ENCODE data around the gene APBA2.

The APBA2 gene

GRCh38 chr15:28911310-28911931 lies 25.6 kb downstream of the APBA2 start:
- no peak for ATAC-seq (replicated peaks)
- H3K27ac Mint-ChIP-seq: no peak overlapping the region

GRCh38 chr15:28912422-28912821 lies 26.6 kb downstream of the APBA2 start:
- Mint-ChIP-seq H3K4me1 (no peaks in the 10 kb centered on the region), H3K4me3 (no peak overlapping the region), H3K9me3 (no peaks in the 10 kb centered on the region), H3K27me3 (peaks cover 0 to 4% of the 10 kb centered on the region in 2 donors), H3K27ac (no peak overlapping the region), H3K36me3 (no peaks in the 10 kb centered on the region)
- ATAC-seq (replicated peaks) (no peak), DNase-seq (no peak)

More at GRCh38 chr15:28911310-28911931, 25.6 kb downstream of the APBA2 start:
- H3K36me3 Mint-ChIP-seq: no peaks in the 10 kb centered on the region
- no peak for DNase-seq
- no peaks in the 10 kb centered on the region for H3K4me1 Mint-ChIP-seq
- H3K9me3 Mint-ChIP-seq: no peaks in the 10 kb centered on the region
- H3K4me3 Mint-ChIP-seq: no peak overlapping the region
- H3K27me3 Mint-ChIP-seq: peaks cover 4 to 5% of the 10 kb centered on the region in 2 donors

GRCh38 chr15:28913171-28913765 lies 27.5 kb downstream of the APBA2 start:
- no peak for ATAC-seq (replicated peaks)
- Mint-ChIP-seq H3K9me3 (no peaks in the 10 kb centered on the region), H3K4me1 (no peaks in the 10 kb centered on the region), H3K36me3 (no peaks in the 10 kb centered on the region), H3K27me3 (peaks cover 0 to 4% of the 10 kb centered on the region in 2 donors), H3K4me3 (no peak overlapping the region), H3K27ac (no peak overlapping the region)
- DNase-seq: no peak

- H3K36me3 Mint-ChIP-seq: no peaks in the 10 kb centered on the region
- H3K27me3 Mint-ChIP-seq: peaks cover 0 to 4% of the 10 kb centered on the region in 2 donors
- no peak for ATAC-seq (replicated peaks)
- no peaks in the 10 kb centered on the region for H3K9me3 Mint-ChIP-seq
- DNase-seq: no peak
- no peak overlapping the region for H3K4me3 Mint-ChIP-seq
- H3K4me1 Mint-ChIP-seq: no peaks in the 10 kb centered on the region
- H3K27ac Mint-ChIP-seq: no peak overlapping the region
These were observed 28.3 kb downstream of the APBA2 start for GRCh38 chr15:28914046-28914445.

GRCh38 chr15:28914483-28915023 lies 28.8 kb downstream of the APBA2 start:
- Mint-ChIP-seq H3K4me1 (no peaks in the 10 kb centered on the region), H3K9me3 (no peaks in the 10 kb centered on the region)
- ATAC-seq (replicated peaks): no peak

GRCh38 chr15:28915041-28915810 lies 29.5 kb downstream of the APBA2 start:
- Mint-ChIP-seq H3K27ac (no peak overlapping the region), H3K36me3 (no peaks in the 10 kb centered on the region), H3K4me3 (no peak overlapping the region), H3K27me3 (peaks cover 0 to 6% of the 10 kb centered on the region in 2 donors), H3K4me1 (no peaks in the 10 kb centered on the region), H3K9me3 (no peaks in the 10 kb centered on the region)
- DNase-seq (no peak), ATAC-seq (replicated peaks) (no peak)

More at GRCh38 chr15:28914483-28915023, 28.8 kb downstream of the APBA2 start:
- DNase-seq: no peak
- H3K4me3 Mint-ChIP-seq: no peak overlapping the region
- H3K27ac Mint-ChIP-seq: no peak overlapping the region
- H3K36me3 Mint-ChIP-seq: no peaks in the 10 kb centered on the region
- H3K27me3 Mint-ChIP-seq: no peaks in the 10 kb centered on the region

- no peak overlapping the region for H3K4me3 Mint-ChIP-seq
- H3K4me1 Mint-ChIP-seq: no peaks in the 10 kb centered on the region
- no peak for DNase-seq
- no peaks in the 10 kb centered on the region for H3K36me3 Mint-ChIP-seq
- H3K27me3 Mint-ChIP-seq: peaks cover 0 to 7% of the 10 kb centered on the region in 2 donors
- H3K9me3 Mint-ChIP-seq: no peaks in the 10 kb centered on the region
- H3K27ac Mint-ChIP-seq: no peak overlapping the region
- no peak for ATAC-seq (replicated peaks)
These were observed 30.2 kb downstream of the APBA2 start for GRCh38 chr15:28915935-28916334.

- H3K4me1 Mint-ChIP-seq: no peaks in the 10 kb centered on the region
- H3K27me3 Mint-ChIP-seq: peaks cover 0 to 7% of the 10 kb centered on the region in 2 donors
- no peak overlapping the region for H3K4me3 Mint-ChIP-seq
- no peaks in the 10 kb centered on the region for H3K36me3 Mint-ChIP-seq
- no peak for ATAC-seq (replicated peaks)
- no peak for DNase-seq
- no peaks in the 10 kb centered on the region for H3K9me3 Mint-ChIP-seq
- no peak overlapping the region for H3K27ac Mint-ChIP-seq
These were observed 32.0 kb downstream of the APBA2 start for GRCh38 chr15:28917791-28918140.

- ATAC-seq (replicated peaks) (no peak), DNase-seq (no peak)
- Mint-ChIP-seq H3K36me3 (no peaks in the 10 kb centered on the region), H3K27ac (no peak overlapping the region), H3K9me3 (no peaks in the 10 kb centered on the region), H3K4me3 (no peak overlapping the region), H3K27me3 (peaks cover 0 to 7% of the 10 kb centered on the region in 2 donors), H3K4me1 (no peaks in the 10 kb centered on the region)
These were observed 32.6 kb downstream of the APBA2 start for GRCh38 chr15:28918141-28918983.

- DNase-seq (no peak), ATAC-seq (replicated peaks) (no peak)
- H3K27me3 Mint-ChIP-seq: peaks cover 0 to 7% of the 10 kb centered on the region in 2 donors
- H3K4me1 Mint-ChIP-seq: no peaks in the 10 kb centered on the region
- no peaks in the 10 kb centered on the region for H3K36me3 Mint-ChIP-seq
- H3K9me3 Mint-ChIP-seq: no peaks in the 10 kb centered on the region
- no peak overlapping the region for H3K4me3 Mint-ChIP-seq
- H3K27ac Mint-ChIP-seq: no peak overlapping the region
These were observed 33.4 kb downstream of the APBA2 start for GRCh38 chr15:28919201-28919635.

- ATAC-seq (replicated peaks) (no peak), DNase-seq (no peak)
- Mint-ChIP-seq H3K4me1 (no peaks in the 10 kb centered on the region), H3K36me3 (no peaks in the 10 kb centered on the region), H3K9me3 (no peaks in the 10 kb centered on the region), H3K27ac (no peak overlapping the region), H3K27me3 (peaks cover 0 to 7% of the 10 kb centered on the region in 2 donors), H3K4me3 (no peak overlapping the region)
These were observed 34.2 kb downstream of the APBA2 start for GRCh38 chr15:28919679-28920655.

GRCh38 chr15:28920781-28921331 lies 35.1 kb downstream of the APBA2 start:
- ATAC-seq (replicated peaks): no peak
- Mint-ChIP-seq H3K4me3 (no peak overlapping the region), H3K9me3 (no peaks in the 10 kb centered on the region), H3K4me1 (no peaks in the 10 kb centered on the region), H3K27ac (no peak overlapping the region), H3K27me3 (peaks cover 0 to 7% of the 10 kb centered on the region in 2 donors), H3K36me3 (no peaks in the 10 kb centered on the region)
- no peak for DNase-seq

GRCh38 chr15:28921336-28921735 lies 35.6 kb downstream of the APBA2 start:
- no peak for DNase-seq
- H3K27me3 Mint-ChIP-seq: peaks cover 0 to 7% of the 10 kb centered on the region in 2 donors
- no peak overlapping the region for H3K4me3 Mint-ChIP-seq
- H3K9me3 Mint-ChIP-seq: no peaks in the 10 kb centered on the region
- H3K36me3 Mint-ChIP-seq: no peaks in the 10 kb centered on the region
- H3K27ac Mint-ChIP-seq: no peak overlapping the region
- H3K4me1 Mint-ChIP-seq: no peaks in the 10 kb centered on the region
- ATAC-seq (replicated peaks): no peak

Measured in stimulated activated naive B cell treated with anti-CD40 and anti-IgM and Interleukin-4, amounts not matched to agents 10 μg/mL and 1 μg/mL and 100 μg/mL, for 72 hours (primary cell).